Body of pancreas (tissue), 4 donors: Measurements from ENCODE around the gene C19orf25. TPM values are rescaled to one million over a fixed set of nuclear protein-coding genes. Genes with fewer than 3 reads are reported as not detected.
A peak's percentile ranks its signal among the peaks of the same experiment; 100 is the strongest.
"Not testable (repeated sequence)": the region's sequence is repeated elsewhere in the genome, so short reads cannot be mapped to it uniquely, and the experiment has no call there.

Experiments used
- ATAC-seq: fragments of 150-250 bp; one replicate; pipeline ENCODE4 v1.9.1; 2016
- DNase-seq, 4 donors: peaks; one replicate each; pipeline ENCODE4 v3.0.0-alpha.2; 2019
- H3K27ac ChIP-seq, 4 donors: fragments of 200-600 bp; sonication (generic); 1 replicate in 3 of 4; 2 replicates in 1 of 4; pipeline versions ENCODE4 v1.5.1 to v1.6.1; 2016 to 2019; ENCODE audit warnings: mild to moderate bottlenecking in 1 of 4, mixed read lengths in 1 of 4, moderate library complexity in 1 of 4
- H3K27me3 ChIP-seq, 2 donors: fragments of 200-600 bp; sonication (generic); one replicate each; pipeline ENCODE4 v1.6.0; 2016; ENCODE audit warnings: mild to moderate bottlenecking in 1 of 2
- H3K36me3 ChIP-seq, 2 donors: fragments of 200-600 bp; sonication (generic); replicated peaks in 1 of 2; 2 replicates each; pipeline ENCODE4 v1.5.1; 2016; ENCODE audit warnings: low read depth in 2 of 2; ENCODE audit not compliant: insufficient read depth in 1 of 2
- H3K4me1 ChIP-seq: fragments of 200-600 bp; sonication (generic); one replicate; pipeline ENCODE4 v1.6.0; 2016
- H3K4me3 ChIP-seq, 2 donors: fragments of 200-600 bp; sonication (generic); 1 replicate in 1 of 2; 2 replicates in 1 of 2; pipeline ENCODE4 v1.5.1; 2016 to 2019
- H3K9me3 ChIP-seq, 3 donors: fragments of 200-600 bp; sonication (generic); 1 replicate in 2 of 3; 2 replicates in 1 of 3; pipeline ENCODE4 v1.5.1; 2016
- CTCF ChIP-seq, 7 experiments: fragments of 450-650 bp in 4 of 7; fragments of 200-600 bp in 3 of 7; sonication (generic) in 3 of 7; IDR thresholded peaks; one replicate each; pipeline ENCODE4 v1.5.1; 2016 to 2019; ENCODE audit warnings: antibody characterized with exemption in 7 of 7
- POLR2A ChIP-seq, 3 donors: fragments of 450-650 bp; IDR thresholded peaks; one replicate each; pipeline ENCODE4 v1.6.1; 2016; ENCODE audit warnings: antibody characterized with exemption in 3 of 3, mild to moderate bottlenecking in 2 of 3
- WGBS, 2 donors: methylation state at CpG; one replicate each; pipeline ENCODE4 v1.1.5; 2017; 5-methylcytosine and 5-hydroxymethylcytosine counted together
- intact Hi-C: fragments of 100-400 bp; cut with DNase I; formaldehyde crosslinking; loops from one replicate; pipeline ENCODE4 v1.15.1; 2023
- total RNA-seq, 2 donors: library from RNA; depleted of rRNA; stranded (reverse); fragments of >200 nt; gene quantifications; one replicate each; pipeline ENCODE4 v1.1.0, GENCODE V29; 2016

Gene C19orf25
- total RNA-seq, 2 donors from 2014 or later: 26.7 to 31.4 TPM

GRCh38 chr19:1502433-1503088, 23.5 kb upstream of the C19orf25 start:
- peaks cover 31% of the 10 kb centered on the region for H3K4me1 ChIP-seq
- DNase-seq (no peak), ATAC-seq (no peak)
- intact Hi-C loops: no loop called here
- WGBS, 2 donors: 67 to 72% methylated on average over 14 of the region's 14 CpGs
- H3K36me3 ChIP-seq: no peaks in the 10 kb centered on the region
- no peak for TF ChIP-seq CTCF (IDR thresholded peaks at IDR 0.05)
- TF ChIP-seq POLR2A (IDR thresholded peaks at IDR 0.05): no peak
- H3K27ac ChIP-seq: no peak overlapping the region
- H3K4me3 ChIP-seq: no peak overlapping the region
- H3K27me3 ChIP-seq: no peaks in the 10 kb centered on the region
- no peaks in the 10 kb centered on the region for H3K9me3 ChIP-seq

- no peak for TF ChIP-seq CTCF (IDR thresholded peaks at IDR 0.05)
- TF ChIP-seq POLR2A (IDR thresholded peaks at IDR 0.05): no peak
- DNase-seq: peak in 3 of 4 donors; percentile 61 to 69 (median 68)
- Histone ChIP-seq H3K9me3 (no peaks in the 10 kb centered on the region), H3K27ac (peak overlapping the region in 3 of 4 donors; percentile 56 to 71 (median 69)), H3K36me3 (no peaks in the 10 kb centered on the region), H3K4me3 (no peak overlapping the region), H3K4me1 (peaks cover 25% of the 10 kb centered on the region), H3K27me3 (no peaks in the 10 kb centered on the region)
- peak; percentile 66 for ATAC-seq
- 20% methylated on average over 9 of the region's 9 CpGs; no CpG with 5 or more reads in 1 of the 2 donors for WGBS, 2 donors
- intact Hi-C loops: no loop called here
Measured at GRCh38 chr19:1501200-1501595, 22.2 kb upstream of the C19orf25 start.

- H3K9me3 ChIP-seq, H3K27ac ChIP-seq, ATAC-seq, H3K27me3 ChIP-seq, intact Hi-C loops, DNase-seq, H3K4me3 ChIP-seq, H3K36me3 ChIP-seq: not testable (repeated sequence)
- 90% methylated on average over 2 of the region's 34 CpGs; no CpG with 5 or more reads in 1 of the 2 donors for whole genome bisulfite sequencing, 2 donors
- H3K4me1 ChIP-seq: peaks cover 24% of the 10 kb centered on the region
Measured at GRCh38 chr19:1499231-1499630, 20.2 kb upstream of the C19orf25 start.

GRCh38 chr19:1497578-1498235, 18.7 kb upstream of the C19orf25 start:
- H3K4me3 ChIP-seq: no peak overlapping the region
- intact Hi-C loops: no loop called here
- H3K9me3 ChIP-seq: no peaks in the 10 kb centered on the region
- H3K27ac ChIP-seq: no peak overlapping the region
- WGBS, 2 donors: 89 to 95% methylated on average over 11 to 23 of the region's 25 CpGs
- no peak for DNase-seq
- no peak for ATAC-seq
- no peaks in the 10 kb centered on the region for H3K27me3 ChIP-seq
- TF ChIP-seq CTCF (IDR thresholded peaks at IDR 0.05) (no peak), POLR2A (IDR thresholded peaks at IDR 0.05) (no peak)
- H3K4me1 ChIP-seq: peaks cover 20% of the 10 kb centered on the region
- no peaks in the 10 kb centered on the region for H3K36me3 ChIP-seq

GRCh38 chr19:1496714-1497577, 17.9 kb upstream of the C19orf25 start:
- H3K4me1 ChIP-seq: peaks cover 26% of the 10 kb centered on the region
- DNase-seq (peak in 1 of 4 donors; percentile 11), ATAC-seq (no peak)
- H3K36me3 ChIP-seq: no peaks in the 10 kb centered on the region
- H3K9me3 ChIP-seq: no peaks in the 10 kb centered on the region
- no peak for TF ChIP-seq CTCF (IDR thresholded peaks at IDR 0.05)
- no peak for TF ChIP-seq POLR2A (IDR thresholded peaks at IDR 0.05)
- H3K27ac ChIP-seq: no peak overlapping the region
- H3K27me3 ChIP-seq: no peaks in the 10 kb centered on the region
- H3K4me3 ChIP-seq: no peak overlapping the region
- 69 to 76% methylated on average over 23 to 33 of the region's 39 CpGs for WGBS, 2 donors
- intact Hi-C loops: no loop called here
